Measurements from ENCODE around the gene SGO1.

SGO1 gene

GRCh38 chr3:20125289-20125688, 60.7 kb downstream of the SGO1 start:
- TF ChIP-seq EZH2phosphoT487 (conservative IDR thresholded peaks at IDR 0.05; ENCODE audit: low read length) = no peak
- TF ChIP-seq, protein P1, sequence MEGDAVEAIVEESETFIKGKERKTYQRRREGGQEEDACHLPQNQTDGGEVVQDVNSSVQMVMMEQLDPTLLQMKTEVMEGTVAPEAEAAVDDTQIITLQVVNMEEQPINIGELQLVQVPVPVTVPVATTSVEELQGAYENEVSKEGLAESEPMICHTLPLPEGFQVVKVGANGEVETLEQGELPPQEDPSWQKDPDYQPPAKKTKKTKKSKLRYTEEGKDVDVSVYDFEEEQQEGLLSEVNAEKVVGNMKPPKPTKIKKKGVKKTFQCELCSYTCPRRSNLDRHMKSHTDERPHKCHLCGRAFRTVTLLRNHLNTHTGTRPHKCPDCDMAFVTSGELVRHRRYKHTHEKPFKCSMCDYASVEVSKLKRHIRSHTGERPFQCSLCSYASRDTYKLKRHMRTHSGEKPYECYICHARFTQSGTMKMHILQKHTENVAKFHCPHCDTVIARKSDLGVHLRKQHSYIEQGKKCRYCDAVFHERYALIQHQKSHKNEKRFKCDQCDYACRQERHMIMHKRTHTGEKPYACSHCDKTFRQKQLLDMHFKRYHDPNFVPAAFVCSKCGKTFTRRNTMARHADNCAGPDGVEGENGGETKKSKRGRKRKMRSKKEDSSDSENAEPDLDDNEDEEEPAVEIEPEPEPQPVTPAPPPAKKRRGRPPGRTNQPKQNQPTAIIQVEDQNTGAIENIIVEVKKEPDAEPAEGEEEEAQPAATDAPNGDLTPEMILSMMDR (IDR thresholded peaks at IDR 0.05; ENCODE audit: insufficient read depth, low read length, poor library complexity, severe bottlenecking) = no peak
- Histone ChIP-seq H2AFZ (ENCODE audit: low read depth, low read length, severe bottlenecking) (peak overlapping the region; percentile 60), H3K4me2 (ENCODE audit: low read depth, low read length, poor library complexity, severe bottlenecking) (peak overlapping the region; percentile 57), H3K27ac (ENCODE audit: low read depth, low read length) (peak overlapping the region; percentile 82), H3K36me3 (ENCODE audit: low read length) (peaks cover 23% of the 10 kb centered on the region; the same call in 1 of the 2 replicates), H3F3A (ENCODE audit: insufficient read depth) (peaks cover 19% of the 10 kb centered on the region), H3K9me3 (ENCODE audit: insufficient read depth, low read length) (no peaks in the 10 kb centered on the region), H3K9me2 (replicated peaks; ENCODE audit: insufficient read depth, low read length) (no peaks in the 10 kb centered on the region), H3K4me3 (ENCODE audit: insufficient read depth, low read length, poor library complexity, severe bottlenecking) (peak overlapping the region; percentile 21), H3K79me2 (ENCODE audit: insufficient read depth, low read length) (no peaks in the 10 kb centered on the region), H4K20me1 (ENCODE audit: low read depth, low read length) (no peaks in the 10 kb centered on the region), H3K9ac (ENCODE audit: low read length) (peak overlapping the region; percentile 39), H3K27me3 (ENCODE audit: low read length) (no peaks in the 10 kb centered on the region)

DNA sequence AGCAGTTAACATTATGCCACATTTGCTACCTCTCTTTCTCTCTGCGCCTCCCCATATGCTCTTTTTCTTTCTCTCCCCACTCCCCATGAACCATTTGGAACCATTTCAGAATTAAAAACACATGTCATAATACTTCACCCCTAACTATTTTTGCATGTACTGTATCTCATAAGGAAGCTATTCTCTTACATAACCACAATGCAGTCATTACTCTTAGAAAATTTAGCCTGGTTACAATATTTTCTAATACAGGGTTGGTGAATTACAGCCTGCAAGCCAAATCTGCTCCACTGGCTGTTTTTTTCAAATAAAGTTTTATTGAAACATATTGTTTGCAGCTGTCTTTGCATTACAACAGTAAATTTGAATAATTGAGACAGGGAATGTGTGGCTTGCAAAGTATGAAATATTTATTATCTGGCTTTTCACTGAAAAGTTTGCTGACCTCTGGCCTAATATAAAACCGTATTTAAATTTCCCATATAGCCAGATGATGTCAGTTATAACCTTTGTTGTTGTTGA, 62.8 kb downstream of the SGO1 start:
- Histone ChIP-seq H4K20me1 (ENCODE audit: low read depth, low read length) (no peaks in the 10 kb centered on the region), H3K27ac (ENCODE audit: low read depth, low read length) (no peak overlapping the region), H3K4me2 (ENCODE audit: low read depth, low read length, poor library complexity, severe bottlenecking) (no peak overlapping the region), H3K4me3 (ENCODE audit: insufficient read depth, low read length, poor library complexity, severe bottlenecking) (no peak overlapping the region), H3K36me3 (ENCODE audit: low read length) (peaks cover 23% of the 10 kb centered on the region; the same call in 1 of the 2 replicates), H3F3A (ENCODE audit: insufficient read depth) (peaks cover 19% of the 10 kb centered on the region), H3K9me3 (ENCODE audit: insufficient read depth, low read length) (no peaks in the 10 kb centered on the region), H3K27me3 (ENCODE audit: low read length) (no peaks in the 10 kb centered on the region), H3K9me2 (replicated peaks; ENCODE audit: insufficient read depth, low read length) (no peaks in the 10 kb centered on the region), H3K9ac (ENCODE audit: low read length) (no peak overlapping the region), H2AFZ (ENCODE audit: low read depth, low read length, severe bottlenecking) (no peak overlapping the region), H3K79me2 (ENCODE audit: insufficient read depth, low read length) (no peaks in the 10 kb centered on the region)
- no peak for TF ChIP-seq EZH2phosphoT487 (conservative IDR thresholded peaks at IDR 0.05; ENCODE audit: low read length)
- TF ChIP-seq, protein P1 (IDR thresholded peaks at IDR 0.05; ENCODE audit: insufficient read depth, low read length, poor library complexity, severe bottlenecking) = no peak

DNA sequence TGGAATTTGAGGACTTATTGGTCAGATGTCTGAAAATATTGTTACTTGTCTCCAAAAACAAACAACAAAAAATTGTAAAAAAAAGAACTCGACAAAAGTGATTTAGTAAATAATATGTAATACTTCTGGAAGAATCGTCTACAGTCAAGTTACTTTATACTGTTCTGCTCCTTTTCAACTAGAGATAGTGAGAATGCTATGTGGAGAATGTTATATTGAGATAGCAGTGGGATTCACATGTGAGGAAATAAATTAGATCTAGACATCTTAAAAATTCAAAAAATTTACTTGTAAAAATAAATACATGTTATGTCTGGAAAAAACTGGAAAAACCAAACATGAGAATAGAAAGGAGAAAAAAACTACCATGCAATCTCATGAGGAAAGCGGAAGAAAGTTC, 64.9 kb downstream of the SGO1 start:
- no peak overlapping the region for H3K9ac ChIP-seq (ENCODE audit: low read length)
- no peak for TF ChIP-seq EZH2phosphoT487 (conservative IDR thresholded peaks at IDR 0.05; ENCODE audit: low read length)
- H2AFZ ChIP-seq (ENCODE audit: low read depth, low read length, severe bottlenecking) = no peak overlapping the region
- H3K4me2 ChIP-seq (ENCODE audit: low read depth, low read length, poor library complexity, severe bottlenecking) = no peak overlapping the region
- no peak overlapping the region for H3K4me3 ChIP-seq (ENCODE audit: insufficient read depth, low read length, poor library complexity, severe bottlenecking)
- H3K79me2 ChIP-seq (ENCODE audit: insufficient read depth, low read length) = no peaks in the 10 kb centered on the region
- peaks cover 16% of the 10 kb centered on the region for H3F3A ChIP-seq (ENCODE audit: insufficient read depth)
- no peaks in the 10 kb centered on the region for H3K9me3 ChIP-seq (ENCODE audit: insufficient read depth, low read length)
- no peak overlapping the region for H3K27ac ChIP-seq (ENCODE audit: low read depth, low read length)
- no peaks in the 10 kb centered on the region for H3K9me2 ChIP-seq (replicated peaks; ENCODE audit: insufficient read depth, low read length)
- H4K20me1 ChIP-seq (ENCODE audit: low read depth, low read length) = no peaks in the 10 kb centered on the region
- no peaks in the 10 kb centered on the region for H3K27me3 ChIP-seq (ENCODE audit: low read length)
- peaks cover 23% of the 10 kb centered on the region; the same call in 1 of the 2 replicates for H3K36me3 ChIP-seq (ENCODE audit: low read length)
